HS-5 (cell line): ENCODE results near the gene KCNJ15.
A peak's percentile ranks its signal among the peaks of the same experiment; 100 is the strongest.

ENCODE experiments used
- DNase-seq: peaks from one replicate; pipeline ENCODE4 v3.0.0-alpha.2; 2012; ENCODE audit warnings: low read depth

The KCNJ15 gene

GRCh38 chr21:38325731-38326420, 69.1 kb downstream of the KCNJ15 start:
- no peak for DNase-seq

DNA sequence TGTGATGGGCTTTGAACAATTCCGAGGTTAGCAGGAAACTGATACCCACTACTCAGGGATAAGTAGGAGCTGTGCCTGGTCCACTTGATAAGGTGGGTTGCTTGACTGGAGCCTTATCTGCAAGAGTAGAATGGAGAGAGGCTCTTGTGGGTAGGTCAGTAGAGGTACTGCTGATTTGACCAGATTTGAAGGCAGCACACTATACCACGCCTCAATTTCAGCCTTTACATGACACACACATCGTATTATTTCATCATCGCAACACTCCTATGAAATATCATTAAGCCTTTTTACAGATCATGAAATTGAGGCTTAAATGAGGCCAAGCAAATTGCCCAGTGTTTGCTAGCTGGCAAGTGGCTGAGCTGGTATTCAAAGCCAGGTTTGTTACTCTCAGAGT, 69.6 kb downstream of the KCNJ15 start:
- DNase-seq: no peak

DNA sequence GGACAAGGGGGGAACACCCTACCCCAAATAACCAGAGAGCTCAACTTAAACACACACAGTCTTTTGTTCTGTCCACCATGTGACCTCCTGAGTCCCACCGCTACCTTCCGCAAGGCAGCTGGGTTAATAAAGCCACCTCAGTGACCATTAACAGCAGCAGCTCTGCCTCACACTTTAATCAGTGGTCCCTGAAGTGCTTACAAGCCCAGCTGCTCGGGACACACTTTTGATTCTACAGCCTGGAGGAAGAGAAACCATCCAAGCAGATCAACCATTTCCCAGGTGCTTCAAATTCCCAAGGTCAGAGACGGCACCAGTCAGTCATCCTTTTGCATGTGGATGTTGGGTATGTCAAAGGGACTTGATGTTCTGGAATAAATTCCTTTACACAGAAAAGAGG, 70.1 kb downstream of the KCNJ15 start:
- DNase-seq: no peak

DNA sequence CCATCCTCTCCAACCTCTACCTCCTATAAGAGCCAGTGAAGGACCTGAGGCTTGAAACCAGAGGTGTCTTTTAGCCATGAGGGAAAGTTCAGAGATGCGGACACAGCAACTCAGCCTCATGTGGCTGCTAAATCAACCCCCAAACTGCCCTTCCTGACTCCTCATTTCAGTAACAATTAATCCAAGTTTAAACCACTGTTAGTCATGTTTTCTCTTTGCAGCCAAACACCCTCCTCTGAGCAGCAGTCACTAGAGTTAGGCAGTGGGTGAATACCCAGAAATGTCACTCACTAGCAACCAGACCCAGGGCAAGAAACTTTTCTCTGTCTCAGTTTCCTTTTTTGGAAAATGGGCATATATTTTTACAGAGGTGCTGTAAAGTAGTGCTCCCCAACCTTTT, 71.2 kb downstream of the KCNJ15 start:
- DNase-seq: no peak

- DNase-seq: no peak
These were observed 72.4 kb downstream of the KCNJ15 start for GRCh38 chr21:38329162-38329561.

DNA sequence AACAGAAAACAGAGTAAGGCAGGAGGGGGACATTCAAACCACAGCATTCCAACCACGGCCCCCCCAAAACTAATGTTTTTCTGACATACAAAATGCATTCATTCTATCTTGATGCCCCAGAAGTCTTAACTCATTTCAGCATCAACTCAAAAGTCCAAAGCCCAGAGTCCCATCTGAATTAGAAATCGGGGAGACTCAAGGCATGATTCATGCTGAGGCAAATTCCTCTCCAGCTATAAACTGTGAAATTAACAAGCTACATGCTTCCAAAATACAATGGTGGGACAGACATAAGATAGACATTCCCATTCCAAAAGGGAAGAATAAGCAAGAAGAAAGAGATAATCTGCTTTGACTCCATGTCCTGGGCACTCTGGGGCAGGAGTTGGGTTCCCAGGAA, 73.9 kb downstream of the KCNJ15 start:
- no peak for DNase-seq

DNA sequence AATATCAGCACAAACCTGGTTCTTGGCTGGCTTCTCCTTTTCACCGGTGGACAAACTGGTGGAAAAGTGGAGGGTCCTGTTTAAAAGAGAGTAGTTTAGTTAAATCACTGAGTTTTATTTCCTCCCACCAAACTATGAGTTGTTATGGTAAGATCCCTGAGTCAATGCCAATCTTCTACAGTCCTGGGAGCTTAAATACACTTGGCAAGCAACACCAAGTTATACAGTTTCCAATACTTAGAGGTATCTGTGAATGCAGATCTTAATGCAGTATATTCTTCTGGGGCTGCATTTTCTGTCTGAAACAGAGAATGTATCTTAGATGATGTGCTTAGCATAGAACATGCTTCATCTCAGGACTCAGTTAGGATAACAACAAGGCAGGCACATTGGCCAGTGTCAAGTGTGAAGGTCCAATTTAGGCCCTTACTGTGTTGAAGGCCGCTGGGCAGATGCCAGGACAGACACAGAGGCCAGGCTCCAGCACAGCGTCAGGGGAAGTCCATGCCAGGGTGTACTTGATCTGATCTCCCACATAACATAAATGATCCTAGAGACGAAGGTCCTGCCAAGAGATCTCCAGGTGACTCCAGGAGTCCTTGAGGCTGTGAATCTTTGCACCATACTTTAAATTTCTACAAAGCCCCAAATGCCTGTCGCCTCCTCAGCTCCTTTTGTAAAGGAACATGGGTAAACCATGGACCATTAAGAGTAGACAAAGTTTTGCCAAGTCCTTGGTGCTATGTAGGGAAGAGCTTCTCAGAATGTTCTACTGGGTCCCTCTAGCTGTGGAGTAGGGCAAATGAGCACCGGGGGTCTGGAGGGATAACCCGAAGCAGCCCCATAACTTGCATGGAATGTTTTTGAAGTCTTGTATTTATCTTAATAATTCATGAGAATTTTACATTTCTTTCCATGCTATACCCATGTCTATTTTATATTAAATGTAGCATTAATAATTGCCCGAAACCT, 76.8 kb downstream of the KCNJ15 start:
- DNase-seq: no peak

GRCh38 chr21:38334866-38335265, 78.1 kb downstream of the KCNJ15 start:
- no peak for DNase-seq

DNA sequence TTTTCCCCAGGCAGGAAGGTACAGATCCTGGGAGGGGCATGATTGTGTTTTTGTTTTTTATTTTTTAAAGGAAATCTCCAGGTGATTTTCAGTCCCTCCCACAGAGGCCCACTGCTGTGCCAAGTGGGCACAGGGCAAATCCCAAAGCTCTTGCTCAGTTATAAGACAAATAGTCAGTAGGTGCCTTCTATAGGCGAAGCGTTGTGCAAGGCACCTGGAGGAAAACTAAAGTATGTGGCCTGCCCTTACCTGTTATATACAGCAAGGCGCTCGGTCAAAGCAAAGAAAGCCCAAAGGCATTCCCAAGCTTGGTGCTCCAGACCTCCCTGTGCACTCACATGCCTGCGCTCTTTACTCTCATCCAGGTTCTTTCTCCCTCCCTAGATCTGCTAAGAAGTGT, 81.0 kb downstream of the KCNJ15 start:
- no peak for DNase-seq

- no peak for DNase-seq
These were observed 83.3 kb downstream of the KCNJ15 start for GRCh38 chr21:38340131-38340530.

DNA sequence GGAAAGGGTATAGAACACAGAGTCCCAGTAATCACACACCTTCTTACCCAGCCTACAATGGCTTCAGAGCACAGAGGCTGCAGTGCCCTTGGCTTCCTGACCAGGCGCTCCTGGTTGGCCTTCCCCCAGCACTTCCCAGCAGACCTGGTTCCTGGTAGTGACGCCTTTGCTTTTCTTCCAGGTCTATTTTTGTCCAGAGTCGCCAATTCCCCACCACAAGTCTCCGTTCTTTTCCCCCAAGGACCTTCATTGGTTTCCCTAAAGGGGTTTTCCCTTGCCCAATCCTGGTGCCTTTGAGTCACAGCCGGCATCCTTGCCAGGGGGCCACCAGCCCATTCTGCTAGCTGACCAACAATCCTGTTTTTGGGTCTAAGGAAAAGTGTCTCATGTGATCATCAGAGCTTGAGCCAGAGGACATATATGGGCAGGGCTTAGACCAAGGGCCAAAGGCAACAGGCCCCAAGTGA, 84.8 kb downstream of the KCNJ15 start:
- no peak for DNase-seq

DNA sequence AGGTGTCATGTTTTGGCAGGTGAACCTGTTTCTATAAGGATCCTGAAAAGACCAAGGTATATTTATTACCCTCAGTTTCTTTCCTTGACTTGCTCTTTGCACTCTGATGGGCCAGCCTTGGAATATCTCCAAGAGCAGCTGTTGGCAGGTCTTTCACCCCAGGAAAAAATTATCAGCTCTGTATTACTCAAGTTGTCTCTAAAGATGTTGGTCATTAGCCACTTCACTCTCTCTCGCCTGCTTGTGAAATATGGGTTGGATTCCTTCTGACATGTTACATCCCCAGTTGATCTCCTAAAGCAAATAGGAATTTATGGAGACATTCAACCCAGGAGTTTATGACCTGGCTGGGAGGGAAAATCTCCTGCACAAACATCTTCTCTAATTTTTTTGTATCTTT, 85.9 kb downstream of the KCNJ15 start:
- DNase-seq: no peak

DNA sequence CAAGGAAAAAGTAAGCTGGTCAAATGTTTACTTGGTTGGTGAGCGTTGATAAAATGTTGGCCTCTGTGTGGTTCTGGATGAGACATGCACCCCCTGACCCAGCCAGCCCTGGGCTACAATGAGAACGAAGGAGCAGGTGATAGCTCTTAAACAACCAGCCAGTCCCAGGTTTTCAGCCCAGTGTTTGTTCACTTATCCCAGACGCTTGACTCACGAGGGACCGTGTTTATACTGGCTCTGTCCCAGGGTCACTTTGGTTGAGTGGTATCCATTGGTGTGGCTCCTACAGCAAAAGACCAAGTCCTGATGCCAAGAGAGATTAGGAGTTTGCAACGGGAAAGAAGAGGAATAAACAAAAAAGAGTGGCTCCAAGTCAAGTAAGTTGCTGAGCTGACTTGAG, 86.9 kb downstream of the KCNJ15 start:
- no peak for DNase-seq

DNA sequence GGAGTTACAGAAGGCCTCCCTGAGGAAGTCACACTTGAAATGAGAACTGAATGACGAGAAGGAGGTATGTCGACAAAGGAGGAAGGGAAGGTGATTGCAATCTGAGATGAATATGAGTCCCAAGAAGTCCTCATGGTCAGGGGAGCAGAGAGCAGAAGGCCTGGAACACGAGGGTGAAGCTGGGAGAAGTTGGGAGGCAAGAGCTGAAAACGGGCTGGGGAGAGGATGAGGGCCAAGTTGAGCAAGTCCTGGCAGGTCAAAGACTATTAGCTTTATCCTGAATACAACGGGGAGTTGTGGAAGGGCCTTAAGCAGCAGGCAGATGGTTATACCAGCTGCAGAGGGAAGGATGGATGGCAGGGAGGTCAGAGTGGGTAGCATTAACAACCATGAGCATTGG, 89.5 kb downstream of the KCNJ15 start:
- DNase-seq: no peak

- no peak for DNase-seq
These were observed 92.4 kb downstream of the KCNJ15 start for GRCh38 chr21:38349111-38349746.

DNA sequence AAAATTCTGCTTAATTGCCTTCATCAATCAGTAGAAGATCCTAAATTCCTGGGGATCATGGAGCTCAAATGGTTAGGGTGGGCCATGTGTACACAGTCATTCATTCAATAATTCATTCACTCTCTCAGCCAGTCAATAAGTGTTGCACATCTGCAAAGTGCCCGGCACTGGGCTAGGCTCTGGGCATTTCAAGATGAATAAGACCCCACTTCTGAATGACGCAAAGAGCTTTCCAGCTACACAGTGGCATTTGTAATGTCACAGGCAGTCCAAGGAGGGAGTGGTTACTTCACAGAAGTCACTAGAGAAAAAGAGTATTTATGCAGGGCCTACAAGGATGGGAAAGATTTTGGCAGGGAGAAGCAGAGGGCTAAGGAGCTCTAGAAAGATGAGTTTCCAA, 93.2 kb downstream of the KCNJ15 start:
- DNase-seq: no peak

- DNase-seq: no peak
These were observed 93.9 kb downstream of the KCNJ15 start for GRCh38 chr21:38350684-38351083.

DNA sequence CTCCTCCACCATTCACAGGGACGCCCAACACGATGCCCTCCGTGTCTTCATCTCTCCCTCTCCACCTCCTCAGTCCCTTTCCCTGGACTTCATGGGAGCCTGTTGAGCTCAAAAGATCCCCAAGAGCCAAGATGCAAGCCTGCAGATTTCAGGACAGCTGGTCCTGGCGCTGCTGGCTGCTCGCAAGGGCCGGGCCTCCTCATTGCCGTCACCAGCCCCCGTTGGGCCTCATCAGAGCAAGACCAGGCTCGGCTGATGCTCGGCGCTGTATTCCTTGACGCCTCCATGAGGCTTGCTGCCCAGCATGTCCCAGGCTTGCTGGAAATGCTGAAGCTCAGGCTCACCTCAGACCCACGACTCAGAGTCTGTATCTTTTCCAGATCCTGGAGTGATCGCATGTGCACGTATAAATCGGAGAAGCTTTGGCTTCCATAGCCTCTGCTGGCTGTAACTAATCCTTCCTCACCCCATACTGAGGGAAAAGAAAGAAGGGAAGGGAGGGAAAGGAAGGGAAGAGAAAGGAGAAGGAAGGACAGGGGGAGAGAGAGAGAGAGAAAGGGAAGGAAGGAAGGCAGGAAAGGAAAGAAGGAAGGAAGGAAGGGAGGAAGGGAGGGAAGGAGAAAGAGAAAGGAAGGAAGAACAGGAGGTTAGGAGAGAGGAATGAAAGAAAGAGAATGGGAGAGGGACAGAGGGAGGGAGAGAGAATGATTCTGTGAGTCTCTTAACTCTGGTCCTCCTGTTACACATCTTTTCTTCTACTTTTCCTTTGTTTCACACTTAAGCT, 94.6 kb downstream of the KCNJ15 start:
- no peak for DNase-seq

- peak; percentile 61 for DNase-seq
These were observed 95.2 kb downstream of the KCNJ15 start for GRCh38 chr21:38351961-38352521.

DNA sequence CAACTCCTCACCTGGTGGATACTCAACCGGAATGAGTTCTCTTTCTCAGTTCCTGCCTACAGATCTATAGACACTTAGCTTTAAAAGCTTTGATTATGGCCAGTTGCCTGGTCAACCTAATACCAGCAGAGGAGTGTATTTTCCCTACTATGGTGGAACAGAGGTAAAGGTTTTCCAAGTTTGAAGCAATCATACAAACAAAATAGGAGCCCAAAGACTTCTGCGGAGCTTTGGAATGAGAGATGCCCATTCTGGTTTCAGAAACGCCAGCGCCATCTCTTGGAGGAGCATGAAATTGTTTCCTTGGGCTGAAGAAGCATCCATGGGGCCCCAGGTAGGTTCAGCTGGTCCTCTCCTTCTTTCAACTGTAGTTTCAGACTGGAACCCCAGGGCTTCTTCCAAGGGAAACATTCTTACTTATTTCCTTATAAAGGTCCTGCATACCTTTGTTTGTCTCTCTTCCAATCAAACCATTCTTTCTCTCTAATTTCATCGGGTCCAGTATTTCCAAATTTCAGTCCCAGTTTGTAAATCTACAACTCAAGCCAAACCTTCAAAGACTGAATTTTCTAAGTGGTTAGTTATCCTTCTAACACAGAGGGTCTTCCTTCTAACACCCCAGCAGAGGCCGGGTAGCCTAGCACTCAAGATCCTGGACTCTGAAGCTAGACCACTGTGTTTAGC, 95.9 kb downstream of the KCNJ15 start:
- DNase-seq: peak; percentile 38

- DNase-seq: no peak
These were observed 97.4 kb downstream of the KCNJ15 start for GRCh38 chr21:38354231-38354630.
